B cell (primary cell): ENCODE measurements around the gene ALOX15.

Experiments used
- EZH2 ChIP-seq: IDR thresholded peaks from 2 replicates; pipeline ENCODE4 v1.6.1; 2012; ENCODE audit warnings: borderline replicate concordance, low read depth, mild to moderate bottlenecking, moderate library complexity, low read length; ENCODE audit not compliant: insufficient read depth, poor library complexity, severe bottlenecking
- TF ChIP-seq, protein P1 (sequence below): fragments of 200-600 bp; IDR thresholded peaks from one replicate; pipeline ENCODE4 v1.8.0; 2022; ENCODE audit warnings: antibody characterized with exemption, mild to moderate bottlenecking

DNA sequence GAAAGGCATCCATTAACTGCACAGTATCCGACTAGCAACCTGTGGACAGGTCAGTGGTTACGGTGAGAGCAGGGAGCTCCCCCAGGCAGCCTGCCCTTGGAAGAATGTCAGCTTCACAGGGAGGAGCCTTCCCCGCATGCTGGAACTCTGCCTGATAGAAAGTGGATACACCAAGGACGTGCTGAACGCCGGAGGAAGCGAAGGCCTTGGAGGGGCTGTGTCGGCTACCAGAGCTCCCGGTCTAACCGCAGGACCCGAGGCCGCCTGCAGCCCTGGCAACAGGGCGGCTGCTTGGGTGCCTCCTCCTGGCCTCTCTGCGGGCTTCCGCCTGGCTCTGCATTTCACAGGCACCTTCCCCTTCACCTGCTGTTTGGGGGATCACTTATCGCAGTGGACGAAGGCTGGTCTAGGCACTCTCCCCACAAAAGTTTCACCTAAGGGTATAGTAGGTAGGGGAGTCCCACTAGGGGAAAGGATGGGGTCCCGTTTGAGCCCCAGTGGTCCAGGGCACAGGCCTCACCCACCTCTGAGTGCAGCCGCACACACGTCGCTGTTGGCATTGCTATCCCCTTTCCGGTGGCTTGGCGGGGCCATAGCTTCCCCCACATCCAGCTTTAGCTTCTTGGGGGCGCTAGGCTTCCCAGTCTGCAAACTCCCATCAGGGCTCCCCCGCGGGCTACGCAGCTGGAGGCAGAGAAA, 32.7 kb upstream of the ALOX15 start:
- TF ChIP-seq, protein P1, sequence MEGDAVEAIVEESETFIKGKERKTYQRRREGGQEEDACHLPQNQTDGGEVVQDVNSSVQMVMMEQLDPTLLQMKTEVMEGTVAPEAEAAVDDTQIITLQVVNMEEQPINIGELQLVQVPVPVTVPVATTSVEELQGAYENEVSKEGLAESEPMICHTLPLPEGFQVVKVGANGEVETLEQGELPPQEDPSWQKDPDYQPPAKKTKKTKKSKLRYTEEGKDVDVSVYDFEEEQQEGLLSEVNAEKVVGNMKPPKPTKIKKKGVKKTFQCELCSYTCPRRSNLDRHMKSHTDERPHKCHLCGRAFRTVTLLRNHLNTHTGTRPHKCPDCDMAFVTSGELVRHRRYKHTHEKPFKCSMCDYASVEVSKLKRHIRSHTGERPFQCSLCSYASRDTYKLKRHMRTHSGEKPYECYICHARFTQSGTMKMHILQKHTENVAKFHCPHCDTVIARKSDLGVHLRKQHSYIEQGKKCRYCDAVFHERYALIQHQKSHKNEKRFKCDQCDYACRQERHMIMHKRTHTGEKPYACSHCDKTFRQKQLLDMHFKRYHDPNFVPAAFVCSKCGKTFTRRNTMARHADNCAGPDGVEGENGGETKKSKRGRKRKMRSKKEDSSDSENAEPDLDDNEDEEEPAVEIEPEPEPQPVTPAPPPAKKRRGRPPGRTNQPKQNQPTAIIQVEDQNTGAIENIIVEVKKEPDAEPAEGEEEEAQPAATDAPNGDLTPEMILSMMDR, result no peak
- no peak for TF ChIP-seq EZH2
